GM12878 (cell line): ENCODE measurements around the gene KCNAB3. TPM values are rescaled to one million over a fixed set of nuclear protein-coding genes. Genes with fewer than 3 reads are reported as not detected.

Experiments
- ATAC-seq: fragments of 200-7000 bp; cut with Tn5 transposase; 3 replicates; pipeline ENCODE4 v1.9.1; 2020; ENCODE audit warnings: mild to moderate bottlenecking, moderate library complexity
- BruUV-seq: library from RNA; stranded (reverse); fragments of 400-500 nt; replicated peaks from 2 replicates; lab custom pipeline; 2021; lab: Mats Ljungman, UMichigan
- CTCF ChIA-PET: fragments of 300-600 bp; sonication (Branson Sonifier 250); formaldehyde crosslinking; extraction: SDS; loops from one replicate; lab custom pipeline; 2021; ENCODE audit warnings: inconsistent platforms; lab: Yijun Ruan, JAX
- POLR2A ChIA-PET: fragments of 350-600 bp; formaldehyde crosslinking; extraction: SDS; loops from one replicate; lab custom pipeline; 2021; ENCODE audit warnings: inconsistent platforms; lab: Charles Lee
- RAD21 ChIA-PET: fragments of 300-600 bp; sonication (Branson Sonifier 250); formaldehyde crosslinking; loops from one replicate; lab custom pipeline; 2023; ENCODE audit warnings: antibody characterized with exemption; ENCODE audit not compliant: unreplicated experiment; lab: Charles Lee
- SMC1A ChIA-PET: fragments of 300-600 bp; sonication (Branson Sonifier 250); formaldehyde crosslinking; loops from one replicate; lab custom pipeline; 2023; ENCODE audit not compliant: unreplicated experiment, uncharacterized antibody; lab: Charles Lee
- DNase-seq: peaks from one replicate; pipeline ENCODE4 v3.0.0-alpha.2; 2011; ENCODE audit warnings: low read depth, low spot score
- FAIRE-seq: peaks from 3 replicates; lab custom pipeline; 2011; peaks lifted over from hg19 to GRCh38; lab: Jason Lieb, UNC
- H2AFZ ChIP-seq: 2 replicates; pipeline ENCODE4 v1.6.0; 2011; ENCODE audit warnings: low read depth, low read length, control low read depth; ENCODE audit not compliant: control insufficient read depth
- H3K27ac ChIP-seq: 2 replicates; pipeline ENCODE4 v1.5.1; 2011; ENCODE audit warnings: control low read depth; ENCODE audit not compliant: control insufficient read depth, insufficient read depth
- H3K27me3 ChIP-seq, 2 experiments: replicated peaks in 1 of 2; 2 replicates each; pipeline versions ENCODE4 v1.6.0 to v1.6.1; 2011; ENCODE audit warnings: low read length in 1 of 2; ENCODE audit not compliant: control insufficient read depth in 2 of 2, insufficient read depth in 2 of 2
- H3K36me3 ChIP-seq, 2 experiments: 2 replicates each; pipeline ENCODE4 v1.5.1; 2011; ENCODE audit warnings: low read length in 1 of 2; ENCODE audit not compliant: control insufficient read depth in 2 of 2, insufficient read depth in 2 of 2
- H3K4me1 ChIP-seq: 2 replicates; pipeline ENCODE4 v1.6.1; 2011; ENCODE audit warnings: mild to moderate bottlenecking, low read length, moderate library complexity, mixed read lengths; ENCODE audit not compliant: control insufficient read depth, insufficient read depth
- H3K4me2 ChIP-seq: 2 replicates; pipeline ENCODE4 v1.6.0; 2011; ENCODE audit warnings: control low read depth; ENCODE audit not compliant: control insufficient read depth, insufficient read depth
- H3K4me3 ChIP-seq: fragments of 200-600 bp; sonication (generic); 2 replicates; pipeline ENCODE4 v1.5.1; 2016
- H3K79me2 ChIP-seq: 2 replicates; pipeline ENCODE4 v1.6.0; 2011; ENCODE audit warnings: low read length; ENCODE audit not compliant: control insufficient read depth, insufficient read depth
- H3K9ac ChIP-seq: 2 replicates; pipeline ENCODE4 v1.8.0; 2011; ENCODE audit warnings: low read length, control low read depth, mixed read lengths; ENCODE audit not compliant: control insufficient read depth, insufficient read depth
- H3K9me3 ChIP-seq: replicated peaks from 3 replicates; pipeline ENCODE4 v1.5.1; 2011; ENCODE audit warnings: mild to moderate bottlenecking, low read length; ENCODE audit not compliant: control insufficient read depth, insufficient read depth
- H4K20me1 ChIP-seq: 2 replicates; pipeline ENCODE4 v1.6.0; 2011; ENCODE audit not compliant: control insufficient read depth, insufficient read depth
- CHD4 ChIP-seq: fragments of 200-600 bp; sonication (generic); IDR thresholded peaks from 2 replicates; pipeline ENCODE4 v1.6.1; 2016; ENCODE audit warnings: mild to moderate bottlenecking
- NR2C2 ChIP-seq: IDR thresholded peaks from 2 replicates; pipeline ENCODE4 v1.6.1; 2011; ENCODE audit warnings: borderline replicate concordance, low read depth; ENCODE audit not compliant: control insufficient read depth, insufficient read length
- PAX5 ChIP-seq: IDR thresholded peaks from 2 replicates; pipeline ENCODE4 v1.6.1; 2011; ENCODE audit warnings: low read depth, low read length, borderline replicate concordance
- PAX8 ChIP-seq: fragments of 450-650 bp; IDR thresholded peaks from 2 replicates; pipeline ENCODE4 v1.6.1; 2017; ENCODE audit warnings: mild to moderate bottlenecking, moderate library complexity
- RB1 ChIP-seq: fragments of 450-650 bp; formaldehyde crosslinking; IDR thresholded peaks from 2 replicates; pipeline ENCODE4 v1.6.1; 2017; ENCODE audit warnings: mild to moderate bottlenecking, borderline replicate concordance
- RCOR1 ChIP-seq: conservative IDR thresholded peaks from 2 replicates; pipeline ENCODE4 v1.6.1; 2012; ENCODE audit warnings: low read depth, low read length, improper control_type of control experiment
- SMARCA5 ChIP-seq: fragments of 450-650 bp; IDR thresholded peaks from 2 replicates; pipeline ENCODE4 v1.6.1; 2017; ENCODE audit warnings: mild to moderate bottlenecking
- SP1 ChIP-seq: IDR thresholded peaks from one replicate; pipeline ENCODE4 v1.6.1; 2011; ENCODE audit warnings: low read depth, low read length
- ZNF384 ChIP-seq: IDR thresholded peaks from 2 replicates; pipeline ENCODE4 v1.6.1; 2012; ENCODE audit warnings: low read depth, mild to moderate bottlenecking, low read length, improper control_type of control experiment, borderline replicate concordance
- ZNF592 ChIP-seq: fragments of 450-650 bp; IDR thresholded peaks from 2 replicates; pipeline ENCODE4 v1.6.1; 2017; ENCODE audit warnings: mild to moderate bottlenecking, moderate library complexity
- WGBS: methylation state at CpG from one replicate; pipeline ENCODE4 v1.1.6; 2016; ENCODE audit warnings: low lambda C conversion rate; ENCODE audit not compliant: insufficient replicate concordance, insufficient coverage; ENCODE audit errors: missing lambda C conversion rate; 5-methylcytosine and 5-hydroxymethylcytosine counted together
- in situ Hi-C: fragments of 300-500 bp; cut with MboI; formaldehyde crosslinking; loops from 9 replicates; pipeline ENCODE4 v1.14.3; 2018; ENCODE audit warnings: mixed read lengths
- intact Hi-C: fragments of 100-400 bp; cut with micrococcal nuclease; formaldehyde crosslinking; loops from one replicate; pipeline ENCODE4 v1.14.2; 2022; ENCODE audit not compliant: unreplicated experiment
- polyA plus RNA-seq, 11 experiments: library from polyadenylated mRNA; depleted of rRNA in 4 of 11; unstranded in 6 of 11; stranded (reverse) in 5 of 11; fragments of >200 nt; fragmentation: Nextera tagmentation in 4 of 11; fragmentation: Illumina TruSeq in 1 of 11; extraction: Ambion mirVana in 4 of 11; extraction: Trizol in 1 of 11; gene quantifications; 1 replicate in 1 of 11; 2 replicates in 10 of 11; pipeline versions ENCODE4 v1.2.1 to v1.2.3, GENCODE V29; 2011 to 2016; ENCODE audit warnings: inconsistent platforms in 2 of 11, missing spikeins in 2 of 11, low read depth in 1 of 11
- total RNA-seq, 4 experiments: library from RNA; depleted of rRNA in 3 of 4; stranded (reverse); fragments of >200 nt in 3 of 4; fragmentation: Illumina TruSeq in 1 of 4; extraction: Trizol in 1 of 4; gene quantifications; 2 replicates each; pipeline versions ENCODE4 v1.2.1 to v1.2.3, GENCODE V29; 2013 to 2021
- TF ChIP-seq, protein P1 (sequence below): fragments of 450-650 bp; IDR thresholded peaks from 2 replicates; pipeline ENCODE4 v1.6.1; 2016; ENCODE audit warnings: mild to moderate bottlenecking
- TF ChIP-seq, protein P2 (sequence below): IDR thresholded peaks from 2 replicates; pipeline ENCODE4 v1.6.1; 2012; ENCODE audit warnings: low read depth, low read length, improper control_type of control experiment
- TF ChIP-seq, protein P3 (sequence below): IDR thresholded peaks from 2 replicates; pipeline ENCODE4 v1.6.1; 2011; ENCODE audit warnings: low read depth, low read length, improper control_type of control experiment, borderline replicate concordance
- TF ChIP-seq, protein P4 (sequence below): IDR thresholded peaks from 2 replicates; pipeline ENCODE4 v1.6.1; 2012; ENCODE audit warnings: low read length, inconsistent platforms

The KCNAB3 gene
- total and polyA plus RNA-seq, 10 of the 15 experiments (the other 5 are each of a cell fraction or from before 2014, with no cell fraction given), result 0.22 to 7.9 (median 1.8) TPM

GRCh38 chr17:7945651-7946050, 16.0 kb upstream of the KCNAB3 start (continued):
- TF ChIP-seq RB1 (no peak), PAX5 (no peak), RCOR1 (no peak), ZNF384 (no peak), SP1 (no peak), NR2C2 (no peak)
- TF ChIP-seq, protein P1, sequence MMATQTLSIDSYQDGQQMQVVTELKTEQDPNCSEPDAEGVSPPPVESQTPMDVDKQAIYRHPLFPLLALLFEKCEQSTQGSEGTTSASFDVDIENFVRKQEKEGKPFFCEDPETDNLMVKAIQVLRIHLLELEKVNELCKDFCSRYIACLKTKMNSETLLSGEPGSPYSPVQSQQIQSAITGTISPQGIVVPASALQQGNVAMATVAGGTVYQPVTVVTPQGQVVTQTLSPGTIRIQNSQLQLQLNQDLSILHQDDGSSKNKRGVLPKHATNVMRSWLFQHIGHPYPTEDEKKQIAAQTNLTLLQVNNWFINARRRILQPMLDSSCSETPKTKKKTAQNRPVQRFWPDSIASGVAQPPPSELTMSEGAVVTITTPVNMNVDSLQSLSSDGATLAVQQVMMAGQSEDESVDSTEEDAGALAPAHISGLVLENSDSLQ, result no peak
- TF ChIP-seq, protein P2, sequence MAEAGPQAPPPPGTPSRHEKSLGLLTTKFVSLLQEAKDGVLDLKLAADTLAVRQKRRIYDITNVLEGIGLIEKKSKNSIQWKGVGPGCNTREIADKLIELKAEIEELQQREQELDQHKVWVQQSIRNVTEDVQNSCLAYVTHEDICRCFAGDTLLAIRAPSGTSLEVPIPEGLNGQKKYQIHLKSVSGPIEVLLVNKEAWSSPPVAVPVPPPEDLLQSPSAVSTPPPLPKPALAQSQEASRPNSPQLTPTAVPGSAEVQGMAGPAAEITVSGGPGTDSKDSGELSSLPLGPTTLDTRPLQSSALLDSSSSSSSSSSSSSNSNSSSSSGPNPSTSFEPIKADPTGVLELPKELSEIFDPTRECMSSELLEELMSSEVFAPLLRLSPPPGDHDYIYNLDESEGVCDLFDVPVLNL, result no peak
- TF ChIP-seq, all 136 proteins: peak for 0

GRCh38 chr17:7944326-7944725, 14.7 kb upstream of the KCNAB3 start:
- CTCF ChIA-PET, result interaction anchor here (1.6 to 2.9 kb wide), 4 partner anchors 9 to 45 kb away, joined by 5 to 14 read pairs (median 6); partner anchors contain the start of genes CNTROB and TRAPPC1
- SMC1A ChIA-PET, result interaction anchor here (0.6 to 2.1 kb wide), 9 partner anchors 9 to 83 kb away, joined by 3 to 9 read pairs (median 3); no protein-coding TSS in a partner anchor
- no TSS peak for BruUV-seq
- 97% methylated on average over 9 of the region's 9 CpGs for WGBS
- Histone ChIP-seq H3K4me1 (no peaks in the 10 kb centered on the region), H3K9ac (no peak overlapping the region), H3K27me3 (no peaks in the 10 kb centered on the region), H3K36me3 (peaks cover 12 to 33% of the 10 kb centered on the region in 2 experiments), H3K79me2 (no peaks in the 10 kb centered on the region), H4K20me1 (no peaks in the 10 kb centered on the region), H3K27ac (no peak overlapping the region), H2AFZ (no peak overlapping the region), H3K4me3 (no peak overlapping the region), H3K4me2 (no peak overlapping the region), H3K9me3 (no peaks in the 10 kb centered on the region)
- intact Hi-C loops (no loop called here), in situ Hi-C loops (no loop called here)
- DNase-seq (no peak), FAIRE-seq (no peak), ATAC-seq (no peak)
- RAD21 ChIA-PET, result interaction anchor here (0.9 to 1.0 kb wide), 3 partner anchors 9 to 12 kb away, joined by 3 read pairs; partner anchors contain the start of genes CNTROB and TRAPPC1
- POLR2A ChIA-PET, result interaction anchor here (0.6 to 2.1 kb wide), 4 partner anchors 9 to 188 kb away, joined by 3 to 6 read pairs (median 4); partner anchors contain the start of gene CNTROB
- TF ChIP-seq, protein P3, sequence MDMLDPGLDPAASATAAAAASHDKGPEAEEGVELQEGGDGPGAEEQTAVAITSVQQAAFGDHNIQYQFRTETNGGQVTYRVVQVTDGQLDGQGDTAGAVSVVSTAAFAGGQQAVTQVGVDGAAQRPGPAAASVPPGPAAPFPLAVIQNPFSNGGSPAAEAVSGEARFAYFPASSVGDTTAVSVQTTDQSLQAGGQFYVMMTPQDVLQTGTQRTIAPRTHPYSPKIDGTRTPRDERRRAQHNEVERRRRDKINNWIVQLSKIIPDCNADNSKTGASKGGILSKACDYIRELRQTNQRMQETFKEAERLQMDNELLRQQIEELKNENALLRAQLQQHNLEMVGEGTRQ, result no peak
- TF ChIP-seq, protein P4, sequence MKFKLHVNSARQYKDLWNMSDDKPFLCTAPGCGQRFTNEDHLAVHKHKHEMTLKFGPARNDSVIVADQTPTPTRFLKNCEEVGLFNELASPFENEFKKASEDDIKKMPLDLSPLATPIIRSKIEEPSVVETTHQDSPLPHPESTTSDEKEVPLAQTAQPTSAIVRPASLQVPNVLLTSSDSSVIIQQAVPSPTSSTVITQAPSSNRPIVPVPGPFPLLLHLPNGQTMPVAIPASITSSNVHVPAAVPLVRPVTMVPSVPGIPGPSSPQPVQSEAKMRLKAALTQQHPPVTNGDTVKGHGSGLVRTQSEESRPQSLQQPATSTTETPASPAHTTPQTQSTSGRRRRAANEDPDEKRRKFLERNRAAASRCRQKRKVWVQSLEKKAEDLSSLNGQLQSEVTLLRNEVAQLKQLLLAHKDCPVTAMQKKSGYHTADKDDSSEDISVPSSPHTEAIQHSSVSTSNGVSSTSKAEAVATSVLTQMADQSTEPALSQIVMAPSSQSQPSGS, result no peak
- TF ChIP-seq RCOR1 (no peak), SMARCA5 (no peak), CHD4 (no peak), ZNF592 (no peak), PAX8 (no peak)
